HCT116 (cell line): ENCODE results near the gene LBR. TPM values are rescaled to one million over a fixed set of nuclear protein-coding genes. Genes with fewer than 3 reads are reported as not detected.

ENCODE experiments used
- ATAC-seq: fragments of 200-7000 bp; cut with Tn5 transposase; 2 replicates; pipeline ENCODE4 v1.9.1; 2020; ENCODE audit warnings: mild to moderate bottlenecking, moderate library complexity
- BruUV-seq: library from RNA; stranded (reverse); fragments of 400-500 nt; replicated peaks from 2 replicates; lab custom pipeline; 2021; lab: Mats Ljungman, UMichigan
- CTCF ChIA-PET: fragments of 300-600 bp; sonication (Branson Sonifier 250); formaldehyde crosslinking; loops from one replicate; lab custom pipeline; 2021; ENCODE audit warnings: antibody characterized with exemption; lab: Charles Lee
- POLR2A ChIA-PET: fragments of 300-600, 350-600 bp; sonication (Branson Sonifier 250); formaldehyde crosslinking; loops from one replicate; lab custom pipeline; 2021; ENCODE audit warnings: antibody characterized with exemption; lab: Charles Lee
- RAD21 ChIA-PET, 2 experiments: fragments of 300-600 bp; sonication (Branson Sonifier 250); formaldehyde crosslinking; loops; one replicate each; lab custom pipeline; 2023; ENCODE audit warnings: low total read pairs in 2 of 2; ENCODE audit not compliant: uncharacterized antibody in 2 of 2, unreplicated experiment in 2 of 2, low non-redundant PET in 1 of 2; lab: Charles Lee
- DNase-seq: peaks from one replicate; pipeline ENCODE4 v3.0.0-alpha.2; 2010; ENCODE audit warnings: low read depth, low spot score
- H2AFZ ChIP-seq: fragments of 200-600 bp; shearing (Covaris generic), sonication (generic); 2 replicates; pipeline ENCODE4 v1.6.1; 2017; ENCODE audit warnings: low read depth, mixed run types, mixed read lengths, antibody characterized with exemption, low read length; ENCODE audit not compliant: poor library complexity, severe bottlenecking
- H3K27ac ChIP-seq: 2 replicates; pipeline ENCODE4 v1.5.1; 2012; ENCODE audit warnings: low read depth, low read length
- H3K27me3 ChIP-seq: fragments of 200-600 bp; sonication (generic); 2 replicates; pipeline ENCODE4 v1.6.1; 2016; ENCODE audit warnings: mixed run types, low read length, mixed read lengths; ENCODE audit not compliant: insufficient read depth
- H3K36me3 ChIP-seq, 2 experiments: fragments of 200-500 bp in 1 of 2; fragments of 200-600 bp in 1 of 2; sonication (Bioruptor generic) in 1 of 2; sonication (generic) in 1 of 2; 2 replicates each; pipeline versions ENCODE4 v1.5.1 to v1.6.1; 2014 to 2016; ENCODE audit warnings: low read length in 2 of 2, inconsistent platforms in 1 of 2, mixed read lengths in 1 of 2, mixed run types in 1 of 2; ENCODE audit not compliant: insufficient read depth in 2 of 2, control insufficient read depth in 1 of 2
- H3K4me1 ChIP-seq, 2 experiments: fragments of 200-600 bp in 1 of 2; sonication (generic) in 1 of 2; 2 replicates each; pipeline versions ENCODE4 v1.5.1 to v1.6.1; 2012 to 2017; ENCODE audit warnings: low read length in 2 of 2, inconsistent platforms in 1 of 2, mild to moderate bottlenecking in 1 of 2, mixed read lengths in 1 of 2, mixed run types in 1 of 2, moderate library complexity in 1 of 2; ENCODE audit not compliant: insufficient read depth in 2 of 2, control insufficient read depth in 1 of 2
- H3K4me2 ChIP-seq: fragments of 200-600 bp; sonication (generic); 2 replicates; pipeline ENCODE4 v1.6.1; 2017; ENCODE audit warnings: mixed run types, low read length, mixed read lengths
- H3K4me3 ChIP-seq, 2 experiments: fragments of 200-600 bp in 1 of 2; sonication (generic) in 1 of 2; replicated peaks in 1 of 2; 2 replicates each; pipeline ENCODE4 v1.5.1; 2011 to 2016; ENCODE audit warnings: low read length in 2 of 2, control low read depth in 1 of 2, low read depth in 1 of 2, mild to moderate bottlenecking in 1 of 2, mixed read lengths in 1 of 2, mixed run types in 1 of 2
- H3K79me2 ChIP-seq: fragments of 200-600 bp; sonication (generic); 2 replicates; pipeline ENCODE4 v1.6.1; 2017; ENCODE audit warnings: mild to moderate bottlenecking, mixed run types, low read length, moderate library complexity, mixed read lengths; ENCODE audit not compliant: insufficient read depth
- H3K9ac ChIP-seq: fragments of 200-600 bp; sonication (generic); 2 replicates; pipeline ENCODE4 v1.6.1; 2016; ENCODE audit warnings: low read length, mixed read lengths
- H3K9me2 ChIP-seq: fragments of 200-600 bp; sonication (generic), shearing (Covaris generic); 2 replicates; pipeline ENCODE4 v1.6.1; 2017; ENCODE audit warnings: mixed run types, mild to moderate bottlenecking, moderate library complexity; ENCODE audit not compliant: insufficient read depth
- H3K9me3 ChIP-seq, 2 experiments: fragments of 200-500 bp in 1 of 2; fragments of 200-600 bp in 1 of 2; sonication (Bioruptor generic) in 1 of 2; sonication (generic) in 1 of 2; 2 replicates each; pipeline ENCODE4 v1.6.1; 2014 to 2017; ENCODE audit warnings: low read length in 2 of 2, mixed read lengths in 2 of 2, inconsistent platforms in 1 of 2, low read depth in 1 of 2, mild to moderate bottlenecking in 1 of 2, mixed run types in 1 of 2, moderate library complexity in 1 of 2; ENCODE audit not compliant: control insufficient read depth in 1 of 2, insufficient read depth in 1 of 2
- H4K20me1 ChIP-seq: fragments of 200-600 bp; sonication (generic), shearing (Covaris generic); 2 replicates; pipeline ENCODE4 v1.6.1; 2017; ENCODE audit warnings: mixed run types, mild to moderate bottlenecking, moderate library complexity; ENCODE audit not compliant: insufficient read depth
- ATF3 ChIP-seq: IDR thresholded peaks from 2 replicates; pipeline ENCODE4 v1.6.1; 2012
- CBX3 ChIP-seq: IDR thresholded peaks from 2 replicates; pipeline ENCODE4 v1.6.1; 2012; ENCODE audit warnings: low read depth
- CTCF ChIP-seq, 3 experiments: fragments of 200-600 bp in 1 of 3; sonication (generic) in 1 of 3; IDR thresholded peaks in 2 of 3; conservative IDR thresholded peaks in 1 of 3; 2 replicates each; pipeline ENCODE4 v1.5.1; 2012 to 2017; ENCODE audit warnings: low read depth in 2 of 3, low read length in 2 of 3, antibody characterized with exemption in 1 of 3, borderline replicate concordance in 1 of 3, control low read depth in 1 of 3, mild to moderate bottlenecking in 1 of 3, mixed read lengths in 1 of 3, mixed run types in 1 of 3, moderate library complexity in 1 of 3; ENCODE audit not compliant: insufficient read depth in 1 of 3
- EGR1 ChIP-seq: IDR thresholded peaks from 2 replicates; pipeline ENCODE4 v1.6.1; 2012; ENCODE audit warnings: low read depth
- ELF1 ChIP-seq: IDR thresholded peaks from 2 replicates; pipeline ENCODE4 v1.6.1; 2012; ENCODE audit warnings: low read depth, borderline replicate concordance
- EZH2 ChIP-seq: fragments of 200-600 bp; sonication (generic); IDR thresholded peaks from 2 replicates; pipeline ENCODE4 v1.6.1; 2017; ENCODE audit warnings: antibody characterized with exemption, mixed run types
- JUND ChIP-seq: IDR thresholded peaks from 2 replicates; pipeline ENCODE4 v1.6.1; 2012
- MAX ChIP-seq: IDR thresholded peaks from 2 replicates; pipeline ENCODE4 v1.6.1; 2012
- SIN3A ChIP-seq: IDR thresholded peaks from 2 replicates; pipeline ENCODE4 v1.6.1; 2012; ENCODE audit warnings: low read depth
- SP1 ChIP-seq: IDR thresholded peaks from 2 replicates; pipeline ENCODE4 v1.6.1; 2012; ENCODE audit warnings: low read depth
- YY1 ChIP-seq: IDR thresholded peaks from 2 replicates; pipeline ENCODE4 v1.6.1; 2011; ENCODE audit warnings: low read length, low read depth, moderate library complexity, mild to moderate bottlenecking; ENCODE audit not compliant: insufficient replicate concordance; ENCODE audit errors: extremely low read depth
- intact Hi-C: fragments of 100-400 bp; cut with micrococcal nuclease; formaldehyde crosslinking; loops from 2 replicates; pipeline ENCODE4 v1.10.0; 2022
- total RNA-seq: library from RNA; stranded (reverse); gene quantifications from one replicate; pipeline ENCODE4 v1.2.1, GENCODE V29; 2021; ENCODE audit not compliant: unreplicated experiment

Gene LBR
- total RNA-seq, 1 experiment from 2014 or later = 97.4 TPM

- H3K9ac ChIP-seq = no peak overlapping the region
- no peak overlapping the region for H3K27ac ChIP-seq
- H3K9me2 ChIP-seq = no peaks in the 10 kb centered on the region
- no peaks in the 10 kb centered on the region for H3K9me3 ChIP-seq
- H3K27me3 ChIP-seq = no peaks in the 10 kb centered on the region
- ChIA-PET RAD21 (no interaction called here), CTCF (no interaction called here), POLR2A (no interaction called here)
- no peak overlapping the region for H3K4me2 ChIP-seq
- H2AFZ ChIP-seq = no peak overlapping the region
- no peak overlapping the region for H3K4me3 ChIP-seq
- no peak for DNase-seq
- no peaks in the 10 kb centered on the region for H3K4me1 ChIP-seq
- H3K79me2 ChIP-seq = no peaks in the 10 kb centered on the region
- H4K20me1 ChIP-seq = no peaks in the 10 kb centered on the region
- ATAC-seq = no peak
- intact Hi-C loops = no loop called here
- BruUV-seq = no TSS peak
- H3K36me3 ChIP-seq = no peaks in the 10 kb centered on the region
- no peak for TF ChIP-seq CTCF (IDR thresholded peaks at IDR 0.05 in 2 of 3, conservative IDR thresholded peaks at IDR 0.05 in 1 of 3; ENCODE audit: borderline replicate concordance in 1 of 3, insufficient read depth in 1 of 3, low read depth in 2 of 3, low read length in 2 of 3)
- no peak for TF ChIP-seq SP1
- TF ChIP-seq MAX = no peak
- TF ChIP-seq JUND = no peak
- TF ChIP-seq, all 23 proteins: peak for 0
These were observed 67.7 kb downstream of the LBR start for GRCh38 chr1:225360119-225360518.

GRCh38 chr1:225355863-225356262 lies 72.0 kb downstream of the LBR start:
- no TSS peak for BruUV-seq
- Histone ChIP-seq H3K4me3 (no peak overlapping the region), H2AFZ (no peak overlapping the region), H3K9me2 (no peaks in the 10 kb centered on the region), H3K36me3 (no peaks in the 10 kb centered on the region), H3K9ac (no peak overlapping the region), H3K4me2 (no peak overlapping the region), H3K27me3 (no peaks in the 10 kb centered on the region), H3K4me1 (no peaks in the 10 kb centered on the region), H3K27ac (no peak overlapping the region), H3K79me2 (no peaks in the 10 kb centered on the region), H3K9me3 (no peaks in the 10 kb centered on the region), H4K20me1 (no peaks in the 10 kb centered on the region)
- no peak for TF ChIP-seq EGR1
- no peak for TF ChIP-seq YY1
- TF ChIP-seq CTCF (IDR thresholded peaks at IDR 0.05 in 2 of 3, conservative IDR thresholded peaks at IDR 0.05 in 1 of 3; ENCODE audit: borderline replicate concordance in 1 of 3, insufficient read depth in 1 of 3, low read depth in 2 of 3, low read length in 2 of 3) = no peak
- no peak for TF ChIP-seq EZH2
- no peak for TF ChIP-seq SIN3A
- no peak for TF ChIP-seq ATF3
- TF ChIP-seq ELF1 = no peak
- no peak for TF ChIP-seq CBX3
- RAD21 ChIA-PET = no interaction called here
- ATAC-seq (no peak), DNase-seq (no peak)
- intact Hi-C loops = no loop called here
- CTCF ChIA-PET = interaction anchor here (1.3 kb wide), 1 partner anchor 37 kb away, joined by 3 read pairs; no protein-coding TSS in a partner anchor
- POLR2A ChIA-PET = no interaction called here
